Measurements from ENCODE around the gene KCNK3. TPM values are rescaled to one million over a fixed set of nuclear protein-coding genes. Genes with fewer than 3 reads are reported as not detected.

KCNK3 gene
- total and polyA plus RNA-seq, 10 of the 15 experiments (the other 5 are each of a cell fraction or from before 2014, with no cell fraction given), result 0.13 TPM; not detected in 9

GRCh38 chr2:26671691-26672090 is 20.8 kb upstream of the KCNK3 start (continued):
- TF ChIP-seq, protein P1, sequence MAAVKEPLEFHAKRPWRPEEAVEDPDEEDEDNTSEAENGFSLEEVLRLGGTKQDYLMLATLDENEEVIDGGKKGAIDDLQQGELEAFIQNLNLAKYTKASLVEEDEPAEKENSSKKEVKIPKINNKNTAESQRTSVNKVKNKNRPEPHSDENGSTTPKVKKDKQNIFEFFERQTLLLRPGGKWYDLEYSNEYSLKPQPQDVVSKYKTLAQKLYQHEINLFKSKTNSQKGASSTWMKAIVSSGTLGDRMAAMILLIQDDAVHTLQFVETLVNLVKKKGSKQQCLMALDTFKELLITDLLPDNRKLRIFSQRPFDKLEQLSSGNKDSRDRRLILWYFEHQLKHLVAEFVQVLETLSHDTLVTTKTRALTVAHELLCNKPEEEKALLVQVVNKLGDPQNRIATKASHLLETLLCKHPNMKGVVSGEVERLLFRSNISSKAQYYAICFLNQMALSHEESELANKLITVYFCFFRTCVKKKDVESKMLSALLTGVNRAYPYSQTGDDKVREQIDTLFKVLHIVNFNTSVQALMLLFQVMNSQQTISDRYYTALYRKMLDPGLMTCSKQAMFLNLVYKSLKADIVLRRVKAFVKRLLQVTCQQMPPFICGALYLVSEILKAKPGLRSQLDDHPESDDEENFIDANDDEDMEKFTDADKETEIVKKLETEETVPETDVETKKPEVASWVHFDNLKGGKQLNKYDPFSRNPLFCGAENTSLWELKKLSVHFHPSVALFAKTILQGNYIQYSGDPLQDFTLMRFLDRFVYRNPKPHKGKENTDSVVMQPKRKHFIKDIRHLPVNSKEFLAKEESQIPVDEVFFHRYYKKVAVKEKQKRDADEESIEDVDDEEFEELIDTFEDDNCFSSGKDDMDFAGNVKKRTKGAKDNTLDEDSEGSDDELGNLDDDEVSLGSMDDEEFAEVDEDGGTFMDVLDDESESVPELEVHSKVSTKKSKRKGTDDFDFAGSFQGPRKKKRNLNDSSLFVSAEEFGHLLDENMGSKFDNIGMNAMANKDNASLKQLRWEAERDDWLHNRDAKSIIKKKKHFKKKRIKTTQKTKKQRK (IDR thresholded peaks at IDR 0.05; ENCODE audit: low read depth, low read length), result no peak
- TF ChIP-seq MTA3 (IDR thresholded peaks at IDR 0.05; ENCODE audit: borderline replicate concordance, low read length), result no peak
- TF ChIP-seq MEF2B (IDR thresholded peaks at IDR 0.05; ENCODE audit: partially characterized antibody, poor library complexity, severe bottlenecking), result no peak
- no peak for TF ChIP-seq SREBF1 (IDR thresholded peaks at IDR 0.05; ENCODE audit: low read length)
- TF ChIP-seq CEBPB (IDR thresholded peaks at IDR 0.05; ENCODE audit: borderline replicate concordance in 1 of 2, low read depth in 2 of 2, low read length in 2 of 2), result no peak
- TF ChIP-seq NBN (IDR thresholded peaks at IDR 0.05), result no peak
- no peak for TF ChIP-seq TCF7 (IDR thresholded peaks at IDR 0.05; ENCODE audit: borderline replicate concordance)
- no peak for TF ChIP-seq HDAC6 (IDR thresholded peaks at IDR 0.05; ENCODE audit: unreplicated experiment)
- TF ChIP-seq FOXM1 (IDR thresholded peaks at IDR 0.05; ENCODE audit: low read depth, low read length), result no peak
- no peak for TF ChIP-seq POU2F2 (IDR thresholded peaks at IDR 0.05; ENCODE audit: borderline replicate concordance, low read depth, low read length)
- no peak for TF ChIP-seq NFYB (IDR thresholded peaks at IDR 0.05; ENCODE audit: insufficient read depth, low read depth, low read length)
- TF ChIP-seq HCFC1 (IDR thresholded peaks at IDR 0.05; ENCODE audit: low read length), result no peak
- no peak for TF ChIP-seq SMARCA5 (IDR thresholded peaks at IDR 0.05)
